IPS-18a (cell line): Measurements from ENCODE around the gene TATDN2.

ENCODE experiments used
- H3K27ac ChIP-seq: one replicate; pipeline ENCODE4 v1.5.1; 2013; ENCODE audit warnings: low read length
- H3K27me3 ChIP-seq: one replicate; pipeline ENCODE4 v1.6.1; 2013; ENCODE audit warnings: mild to moderate bottlenecking, low read length; ENCODE audit not compliant: control insufficient read depth, insufficient read depth
- H3K36me3 ChIP-seq: one replicate; pipeline ENCODE4 v1.6.1; 2013; ENCODE audit warnings: low read depth, low read length; ENCODE audit not compliant: control insufficient read depth
- H3K4me1 ChIP-seq: one replicate; pipeline ENCODE4 v1.6.1; 2013; ENCODE audit warnings: low read depth, low read length; ENCODE audit not compliant: control insufficient read depth
- H3K4me3 ChIP-seq: one replicate; pipeline ENCODE4 v1.5.1; 2013; ENCODE audit warnings: low read length
- H3K9ac ChIP-seq: one replicate; pipeline ENCODE4 v1.6.1; 2013; ENCODE audit warnings: mild to moderate bottlenecking, low read length, moderate library complexity
- H3K9me3 ChIP-seq: one replicate; pipeline ENCODE4 v1.6.1; 2013; ENCODE audit warnings: low read depth, low read length; ENCODE audit not compliant: control insufficient read depth

Gene TATDN2

DNA sequence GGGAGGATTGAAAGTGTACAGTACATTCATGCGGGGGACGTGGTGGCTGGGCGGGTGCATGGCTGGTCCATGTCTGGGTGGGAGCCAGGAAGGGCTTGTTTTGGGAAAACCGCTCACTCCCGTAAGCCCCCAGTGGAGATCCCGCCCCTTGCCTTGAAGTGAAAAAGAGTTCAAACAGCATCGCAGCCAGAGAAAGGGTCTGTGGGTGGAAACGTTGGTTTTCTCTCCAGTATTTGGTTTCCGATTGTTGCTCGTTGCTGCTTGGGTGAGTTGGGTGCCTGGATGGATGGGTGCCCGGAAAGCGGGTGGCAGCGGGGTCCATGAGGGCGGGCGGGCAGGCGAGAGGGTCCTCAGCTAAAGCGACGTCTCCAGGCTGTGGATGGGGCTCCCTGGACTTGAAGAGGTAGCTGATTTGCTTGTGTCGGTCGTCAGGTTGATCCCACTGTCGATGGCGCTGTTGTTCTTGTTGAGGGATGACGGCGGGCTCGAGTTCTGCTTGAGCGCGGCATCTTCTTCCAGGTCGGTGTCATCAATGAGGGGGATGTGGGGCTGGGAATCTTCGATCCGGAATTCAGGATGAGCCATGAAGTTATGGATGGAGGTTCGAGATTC is 80.3 kb downstream of the TATDN2 start:
- Histone ChIP-seq H3K4me1 (no peaks in the 10 kb centered on the region), H3K36me3 (no peaks in the 10 kb centered on the region), H3K27me3 (peaks cover 19% of the 10 kb centered on the region), H3K9ac (no peak overlapping the region), H3K27ac (no peak overlapping the region), H3K9me3 (no peaks in the 10 kb centered on the region), H3K4me3 (peak overlapping the region; percentile 25)

DNA sequence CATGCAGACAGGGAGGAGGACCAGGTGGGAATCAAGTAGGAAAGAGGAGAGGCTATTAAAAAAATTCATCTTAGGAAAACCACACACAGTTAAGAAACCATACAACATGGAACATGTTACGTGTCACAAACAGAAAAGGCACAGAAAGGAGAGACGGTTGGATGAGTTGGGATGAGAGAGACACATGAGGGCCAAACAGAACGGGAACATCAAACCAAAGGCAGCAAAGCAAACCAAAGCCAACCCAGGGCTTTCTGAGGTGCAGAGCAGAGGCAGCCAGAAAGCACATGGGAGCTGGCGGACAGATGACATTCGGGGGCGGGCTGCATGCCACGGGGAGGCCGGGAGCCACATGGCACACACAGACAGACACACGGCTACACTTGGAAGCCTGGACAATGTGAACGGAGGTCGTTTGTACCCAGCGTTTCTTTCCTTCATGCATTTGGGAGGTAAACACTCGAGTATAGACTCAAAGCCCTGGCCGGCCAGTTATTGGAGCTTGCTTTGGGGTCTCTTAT is 81.3 kb downstream of the TATDN2 start:
- H3K36me3 ChIP-seq, result no peaks in the 10 kb centered on the region
- peaks cover 19% of the 10 kb centered on the region for H3K27me3 ChIP-seq
- H3K9me3 ChIP-seq, result no peaks in the 10 kb centered on the region
- no peaks in the 10 kb centered on the region for H3K4me1 ChIP-seq
- H3K4me3 ChIP-seq, result no peak overlapping the region
- H3K27ac ChIP-seq, result no peak overlapping the region
- H3K9ac ChIP-seq, result no peak overlapping the region

DNA sequence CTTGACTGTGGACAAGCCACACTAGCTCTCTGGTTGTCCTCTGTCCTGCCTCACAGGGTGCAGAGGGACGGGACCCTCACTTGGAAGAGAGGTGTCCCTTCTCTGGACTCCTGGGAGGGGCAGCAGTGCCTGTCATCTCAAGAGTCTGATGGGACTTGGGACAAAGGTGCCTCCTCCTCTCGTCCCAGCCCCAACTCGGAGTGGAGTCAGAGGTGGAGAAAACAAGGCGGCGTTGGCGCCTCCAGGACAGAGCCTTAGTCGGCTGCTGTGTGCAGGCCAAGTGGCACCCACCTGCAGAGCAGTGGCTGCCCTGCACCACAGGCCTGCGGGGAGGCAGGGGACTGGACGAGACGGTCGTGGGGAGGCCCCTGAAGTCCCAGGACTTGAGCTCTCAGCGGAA is 82.1 kb downstream of the TATDN2 start:
- no peaks in the 10 kb centered on the region for H3K36me3 ChIP-seq
- peaks cover 19% of the 10 kb centered on the region for H3K27me3 ChIP-seq
- H3K9ac ChIP-seq, result no peak overlapping the region
- H3K27ac ChIP-seq, result no peak overlapping the region
- no peaks in the 10 kb centered on the region for H3K4me1 ChIP-seq
- H3K4me3 ChIP-seq, result no peak overlapping the region
- no peaks in the 10 kb centered on the region for H3K9me3 ChIP-seq
